Natural killer cell (primary cell): ENCODE data around the gene TMSB10. TPM values are rescaled to one million over a fixed set of nuclear protein-coding genes. Genes with fewer than 3 reads are reported as not detected.
"Not testable (repeated sequence)": the region's sequence is repeated elsewhere in the genome, so short reads cannot be mapped to it uniquely, and the experiment has no call there.

ENCODE experiments used
- ATAC-seq, 3 donors: fragments of 150-1000 bp in 2 of 3; fragments of 200-7000 bp in 1 of 3; cut with Tn5 transposase; 1 replicate in 1 of 3; 2 replicates in 2 of 3; pipeline ENCODE4 v1.10.0; 2021; ENCODE audit warnings: mild to moderate bottlenecking in 2 of 3, moderate library complexity in 2 of 3
- DNase-seq, 2 donors: peaks; one replicate each; pipeline versions ENCODE4 v3.0.0 to v3.0.0-alpha.2; 2013 to 2021; ENCODE audit warnings: mixed read lengths in 1 of 2
- H3K27ac ChIP-seq: one replicate; pipeline ENCODE4 v1.5.1; 2013; ENCODE audit warnings: mild to moderate bottlenecking, low read length
- H3K27me3 ChIP-seq: one replicate; pipeline ENCODE4 v1.6.1; 2013; ENCODE audit warnings: low read length; ENCODE audit not compliant: control insufficient read depth, insufficient read depth
- H3K36me3 ChIP-seq: one replicate; pipeline ENCODE4 v1.6.1; 2013; ENCODE audit warnings: low read length; ENCODE audit not compliant: control insufficient read depth, insufficient read depth
- H3K4me1 ChIP-seq: one replicate; pipeline ENCODE4 v1.6.1; 2013; ENCODE audit warnings: low read length; ENCODE audit not compliant: control insufficient read depth, insufficient read depth
- H3K4me3 ChIP-seq: one replicate; pipeline ENCODE4 v1.5.1; 2013; ENCODE audit warnings: low read length
- H3K9me3 ChIP-seq: one replicate; pipeline ENCODE4 v1.6.1; 2013; ENCODE audit warnings: low read length; ENCODE audit not compliant: control insufficient read depth, insufficient read depth
- H3K27ac Mint-ChIP-seq, 2 donors: one replicate each; pipeline ENCODE4 v1.8.0; 2022; ENCODE audit warnings: mild to moderate bottlenecking in 2 of 2, mixed read lengths in 2 of 2, moderate library complexity in 1 of 2
- H3K27me3 Mint-ChIP-seq, 2 donors: one replicate each; pipeline ENCODE4 v1.8.0; 2022; ENCODE audit warnings: low read depth in 2 of 2, mixed read lengths in 2 of 2
- H3K36me3 Mint-ChIP-seq: one replicate; pipeline ENCODE4 v1.8.0; 2022; ENCODE audit warnings: mixed read lengths
- H3K4me1 Mint-ChIP-seq, 2 donors: one replicate each; pipeline ENCODE4 v1.8.0; 2022; ENCODE audit warnings: mixed read lengths in 2 of 2
- H3K4me3 Mint-ChIP-seq: one replicate; pipeline ENCODE4 v1.8.0; 2022; ENCODE audit warnings: mild to moderate bottlenecking, moderate library complexity, mixed read lengths
- H3K9me3 Mint-ChIP-seq, 2 donors: one replicate each; pipeline ENCODE4 v1.8.0; 2022; ENCODE audit warnings: mixed read lengths in 2 of 2
- WGBS: methylation state at CpG from one replicate; pipeline ENCODE4 v1.1.7; 2013; ENCODE audit warnings: missing lambda C conversion rate; ENCODE audit not compliant: insufficient coverage; 5-methylcytosine and 5-hydroxymethylcytosine counted together
- intact Hi-C: fragments of 100-400 bp; cut with micrococcal nuclease; formaldehyde crosslinking; loops from one replicate; pipeline ENCODE4 v1.14.2; 2022
- total RNA-seq, 4 donors: library from RNA; stranded (reverse); fragments of 120-200 nt in 1 of 4; gene quantifications; one replicate each; pipeline versions ENCODE4 v1.2.3 to v1.2.4, GENCODE V29; 2013 to 2022
- TF ChIP-seq, protein P1 (sequence below): fragments of 200-600 bp; IDR thresholded peaks from one replicate; pipeline ENCODE4 v1.8.0; 2022; ENCODE audit warnings: antibody characterized with exemption

Gene TMSB10
- total RNA-seq, 3 donors from 2014 or later (not counting 1 experiment from before 2014, with no cell fraction given): 1,247 to 1,683 (median 1,557) TPM

DNA sequence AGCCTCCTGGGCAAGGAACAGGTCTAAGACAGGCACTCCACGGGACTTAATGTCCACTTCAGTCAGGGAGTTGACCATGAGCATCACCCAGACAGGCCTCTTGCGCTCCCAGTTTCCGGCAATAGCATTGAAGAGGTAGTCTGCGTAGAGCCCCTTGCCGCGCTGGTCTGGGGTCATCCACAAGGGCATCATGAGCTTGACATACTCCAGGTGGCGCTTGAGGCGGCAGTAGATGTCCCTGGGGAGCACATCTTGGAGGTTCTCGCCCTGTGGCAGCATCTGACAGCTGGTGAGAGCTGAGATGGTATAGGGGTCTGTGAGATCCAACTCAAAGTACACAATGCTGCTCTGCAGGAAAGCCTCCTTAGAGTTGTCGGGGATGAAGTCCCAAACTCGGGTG lies 35.1 kb upstream of the TMSB10 start:
- no peaks in the 10 kb centered on the region for H3K4me1 ChIP-seq
- H3K9me3 Mint-ChIP-seq: no peaks in the 10 kb centered on the region
- TF ChIP-seq, protein P1, sequence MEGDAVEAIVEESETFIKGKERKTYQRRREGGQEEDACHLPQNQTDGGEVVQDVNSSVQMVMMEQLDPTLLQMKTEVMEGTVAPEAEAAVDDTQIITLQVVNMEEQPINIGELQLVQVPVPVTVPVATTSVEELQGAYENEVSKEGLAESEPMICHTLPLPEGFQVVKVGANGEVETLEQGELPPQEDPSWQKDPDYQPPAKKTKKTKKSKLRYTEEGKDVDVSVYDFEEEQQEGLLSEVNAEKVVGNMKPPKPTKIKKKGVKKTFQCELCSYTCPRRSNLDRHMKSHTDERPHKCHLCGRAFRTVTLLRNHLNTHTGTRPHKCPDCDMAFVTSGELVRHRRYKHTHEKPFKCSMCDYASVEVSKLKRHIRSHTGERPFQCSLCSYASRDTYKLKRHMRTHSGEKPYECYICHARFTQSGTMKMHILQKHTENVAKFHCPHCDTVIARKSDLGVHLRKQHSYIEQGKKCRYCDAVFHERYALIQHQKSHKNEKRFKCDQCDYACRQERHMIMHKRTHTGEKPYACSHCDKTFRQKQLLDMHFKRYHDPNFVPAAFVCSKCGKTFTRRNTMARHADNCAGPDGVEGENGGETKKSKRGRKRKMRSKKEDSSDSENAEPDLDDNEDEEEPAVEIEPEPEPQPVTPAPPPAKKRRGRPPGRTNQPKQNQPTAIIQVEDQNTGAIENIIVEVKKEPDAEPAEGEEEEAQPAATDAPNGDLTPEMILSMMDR: no peak
- no peaks in the 10 kb centered on the region for H3K9me3 ChIP-seq
- intact Hi-C loops: no loop called here
- H3K27ac Mint-ChIP-seq: no peak overlapping the region
- 89% methylated on average over 11 of the region's 11 CpGs for WGBS
- no peaks in the 10 kb centered on the region for H3K36me3 ChIP-seq
- H3K27me3 Mint-ChIP-seq: peaks cover 5 to 7% of the 10 kb centered on the region in 2 donors
- no peak overlapping the region for H3K27ac ChIP-seq
- ATAC-seq: no peak
- H3K4me1 Mint-ChIP-seq: peaks cover 2 to 4% of the 10 kb centered on the region in 2 donors
- no peaks in the 10 kb centered on the region for H3K36me3 Mint-ChIP-seq
- H3K4me3 ChIP-seq: no peak overlapping the region
- H3K4me3 Mint-ChIP-seq: no peak overlapping the region
- H3K27me3 ChIP-seq: no peaks in the 10 kb centered on the region
- no peak for DNase-seq

DNA sequence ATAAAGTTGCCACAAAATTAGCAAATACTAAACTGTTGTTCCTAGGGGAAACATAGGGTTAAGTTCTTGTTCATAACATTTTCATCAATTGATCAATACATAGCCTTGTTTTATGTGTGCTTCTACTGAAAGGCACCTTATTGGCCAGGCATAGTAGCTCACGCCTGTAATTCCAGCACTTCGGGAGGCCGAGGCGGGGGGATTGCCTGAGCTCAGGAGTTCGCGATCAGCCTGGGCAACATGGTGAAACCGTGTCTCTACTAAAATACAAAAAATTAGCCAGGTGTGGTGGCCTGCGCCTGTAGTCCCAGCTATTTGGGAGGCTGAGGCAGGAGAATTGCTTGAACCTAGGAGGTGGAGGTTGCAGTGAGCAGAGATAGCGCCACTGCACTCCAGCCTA lies 32.8 kb upstream of the TMSB10 start:
- ATAC-seq: not testable (repeated sequence)

DNA sequence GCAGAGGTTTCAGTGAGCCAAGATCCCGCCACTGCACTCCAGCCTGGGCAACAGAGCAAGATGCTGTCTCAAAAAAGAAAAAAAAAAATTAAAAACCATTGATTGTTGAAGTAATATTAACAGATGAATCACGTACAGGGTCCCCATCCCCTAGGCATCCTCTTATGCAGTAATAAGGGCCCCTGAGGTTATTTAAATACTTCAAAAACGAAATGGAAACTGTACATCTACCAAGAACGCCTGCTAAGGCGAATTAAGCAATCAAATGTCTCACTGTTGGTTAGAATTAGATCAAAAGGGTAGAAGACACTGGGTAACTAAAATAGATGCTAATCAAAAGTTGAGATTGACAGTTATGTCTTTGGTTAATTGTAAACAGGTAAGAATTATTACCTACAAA lies 32.1 kb upstream of the TMSB10 start:
- no peak overlapping the region for H3K4me3 ChIP-seq
- no peaks in the 10 kb centered on the region for H3K27me3 ChIP-seq
- H3K27ac ChIP-seq: no peak overlapping the region
- no peaks in the 10 kb centered on the region for H3K9me3 Mint-ChIP-seq
- no peak overlapping the region for H3K27ac Mint-ChIP-seq
- no peaks in the 10 kb centered on the region for H3K36me3 Mint-ChIP-seq
- H3K4me1 ChIP-seq: no peaks in the 10 kb centered on the region
- H3K4me3 Mint-ChIP-seq: no peak overlapping the region
- peaks cover 0 to 3% of the 10 kb centered on the region in 2 donors for H3K4me1 Mint-ChIP-seq
- TF ChIP-seq, protein P1: no peak
- no peaks in the 10 kb centered on the region for H3K9me3 ChIP-seq
- no peaks in the 10 kb centered on the region for H3K36me3 ChIP-seq
- intact Hi-C loops: no loop called here
- 88% methylated on average over 5 of the region's 5 CpGs for WGBS
- DNase-seq: no peak
- ATAC-seq: no peak
- H3K27me3 Mint-ChIP-seq: peaks cover 7 to 10% of the 10 kb centered on the region in 2 donors

More for the DNA sequence above, 32.8 kb upstream of the TMSB10 start:
- H3K4me3 Mint-ChIP-seq, H3K4me1 ChIP-seq, H3K27me3 ChIP-seq, H3K9me3 Mint-ChIP-seq, H3K4me3 ChIP-seq, H3K27ac Mint-ChIP-seq, H3K36me3 ChIP-seq, H3K27ac ChIP-seq, DNase-seq, H3K36me3 Mint-ChIP-seq, H3K27me3 Mint-ChIP-seq, H3K9me3 ChIP-seq, H3K4me1 Mint-ChIP-seq, intact Hi-C loops: not testable (repeated sequence)
- WGBS: 95% methylated on average over 9 of the region's 9 CpGs

- Histone ChIP-seq H3K4me1 (peaks cover 5% of the 10 kb centered on the region), H3K27me3 (no peaks in the 10 kb centered on the region), H3K4me3 (no peak overlapping the region), H3K36me3 (no peaks in the 10 kb centered on the region), H3K27ac (no peak overlapping the region), H3K9me3 (no peaks in the 10 kb centered on the region)
- Mint-ChIP-seq H3K27me3 (peaks cover 7 to 13% of the 10 kb centered on the region in 2 donors), H3K27ac (peak overlapping the region in 1 of 2 donors; percentile 40), H3K9me3 (no peaks in the 10 kb centered on the region), H3K36me3 (no peaks in the 10 kb centered on the region), H3K4me3 (no peak overlapping the region), H3K4me1 (peaks cover 0 to 6% of the 10 kb centered on the region in 2 donors)
- WGBS: 90% methylated on average over 7 of the region's 7 CpGs
- intact Hi-C loops: no loop called here
- no peak for ATAC-seq
- TF ChIP-seq, protein P1: no peak
- peak in 1 of 2 donors; percentile 71 for DNase-seq
Measured at GRCh38 chr2:84874381-84875212, 30.9 kb upstream of the TMSB10 start.
